Neural cell (in vitro differentiated cells): ENCODE data around the gene WFDC12. TPM values are rescaled to one million over a fixed set of nuclear protein-coding genes. Genes with fewer than 3 reads are reported as not detected.

Source experiments
- H2AFZ ChIP-seq: fragments of 200-600, 300-800 bp; sonication (generic), shearing (Covaris generic); 2 replicates; pipeline ENCODE4 v1.6.0; 2014; ENCODE audit warnings: low read depth, mild to moderate bottlenecking, antibody characterized with exemption, low read length, moderate library complexity
- H3F3A ChIP-seq: fragments of 200-600 bp; shearing (Covaris generic); 2 replicates; pipeline ENCODE4 v1.6.1; 2016; ENCODE audit warnings: mild to moderate bottlenecking, moderate library complexity, mixed read lengths, antibody characterized with exemption, low read length; ENCODE audit not compliant: insufficient read depth, poor library complexity, severe bottlenecking
- H3K27ac ChIP-seq: fragments of 200-600, 300-800 bp; sonication (generic), shearing (Covaris generic); 2 replicates; pipeline ENCODE4 v1.5.1; 2014; ENCODE audit warnings: mild to moderate bottlenecking, low read length, moderate library complexity
- H3K27me3 ChIP-seq: fragments of 300-800, 200-600 bp; sonication (generic), shearing (Covaris generic); 2 replicates; pipeline ENCODE4 v1.6.0; 2014; ENCODE audit warnings: mild to moderate bottlenecking, low read depth, low read length, moderate library complexity; ENCODE audit not compliant: insufficient read depth
- H3K36me3 ChIP-seq: fragments of 300-800, 200-600 bp; sonication (generic), shearing (Covaris generic); 2 replicates; pipeline ENCODE4 v1.5.1; 2014; ENCODE audit warnings: mild to moderate bottlenecking, antibody characterized with exemption, low read length, moderate library complexity; ENCODE audit not compliant: insufficient read depth
- H3K4me2 ChIP-seq: fragments of 300-800, 200-600 bp; sonication (generic), shearing (Covaris generic); 2 replicates; pipeline ENCODE4 v1.6.0; 2014; ENCODE audit warnings: mild to moderate bottlenecking, low read length
- H3K4me3 ChIP-seq: fragments of 300-800, 200-600 bp; sonication (generic), shearing (Covaris generic); 2 replicates; pipeline ENCODE4 v1.5.1; 2014; ENCODE audit warnings: mild to moderate bottlenecking, low read length, moderate library complexity
- H3K79me2 ChIP-seq: fragments of 200-600 bp; shearing (Covaris generic); replicated peaks from 2 replicates; pipeline ENCODE4 v1.6.0; 2014; ENCODE audit warnings: mild to moderate bottlenecking, low read length, moderate library complexity; ENCODE audit not compliant: insufficient read depth
- H3K9ac ChIP-seq: fragments of 300-800, 200-600 bp; sonication (generic), shearing (Covaris generic); 2 replicates; pipeline ENCODE4 v1.6.1; 2016; ENCODE audit warnings: mild to moderate bottlenecking, low read length, mixed read lengths
- H3K9me2 ChIP-seq: fragments of 200-600 bp; shearing (Covaris generic); 2 replicates; pipeline ENCODE4 v1.6.1; 2016; ENCODE audit warnings: mild to moderate bottlenecking, low read length, mixed read lengths; ENCODE audit not compliant: insufficient read depth
- H3K9me3 ChIP-seq: fragments of 200-600, 300-800 bp; sonication (generic), shearing (Covaris generic); 2 replicates; pipeline ENCODE4 v1.6.1; 2016; ENCODE audit warnings: mild to moderate bottlenecking, mixed run types, low read length, moderate library complexity, mixed read lengths
- H4K20me1 ChIP-seq: fragments of 200-600 bp; shearing (Covaris generic); 2 replicates; pipeline ENCODE4 v1.6.1; 2016; ENCODE audit warnings: mild to moderate bottlenecking, mixed run types; ENCODE audit not compliant: insufficient read depth
- CTCF ChIP-seq: fragments of 450-650 bp; IDR thresholded peaks from 2 replicates; pipeline ENCODE4 v1.5.1; 2014; ENCODE audit warnings: antibody characterized with exemption, mild to moderate bottlenecking, moderate library complexity; ENCODE audit not compliant: poor library complexity, severe bottlenecking
- EP300 ChIP-seq: fragments of 450-650 bp; conservative IDR thresholded peaks from 2 replicates; pipeline ENCODE4 v1.6.1; 2014; ENCODE audit warnings: antibody characterized with exemption, mild to moderate bottlenecking, moderate library complexity; ENCODE audit not compliant: poor library complexity, severe bottlenecking
- EZH2 ChIP-seq: fragments of 200-600, 300-800 bp; shearing (Covaris generic), sonication (generic); IDR thresholded peaks from 2 replicates; pipeline ENCODE4 v1.6.1; 2014; ENCODE audit warnings: antibody characterized with exemption, low read length, borderline replicate concordance, mild to moderate bottlenecking; ENCODE audit not compliant: insufficient read depth, poor library complexity, severe bottlenecking
- MXI1 ChIP-seq: fragments of 450-650 bp; conservative IDR thresholded peaks from 2 replicates; pipeline ENCODE4 v1.6.1; 2014; ENCODE audit warnings: antibody characterized with exemption, mild to moderate bottlenecking; ENCODE audit not compliant: poor library complexity, severe bottlenecking
- POLR2AphosphoS5 ChIP-seq: IDR thresholded peaks from 2 replicates; pipeline ENCODE4 v1.6.1; 2012
- RAD21 ChIP-seq: fragments of 450-650 bp; conservative IDR thresholded peaks from 2 replicates; pipeline ENCODE4 v1.6.1; 2014; ENCODE audit warnings: antibody characterized with exemption, mild to moderate bottlenecking, moderate library complexity
- SMC3 ChIP-seq: fragments of 450-650 bp; conservative IDR thresholded peaks from 2 replicates; pipeline ENCODE4 v1.6.1; 2014; ENCODE audit warnings: antibody characterized with exemption, mild to moderate bottlenecking, moderate library complexity; ENCODE audit not compliant: poor library complexity
- TAF1 ChIP-seq: IDR thresholded peaks from 2 replicates; pipeline ENCODE4 v1.6.1; 2012; ENCODE audit warnings: low read depth
- polyA plus RNA-seq: library from polyadenylated mRNA; depleted of rRNA; stranded (reverse); fragments of >200 nt; gene quantifications from 2 replicates; pipeline ENCODE4 v1.2.3, GENCODE V29; 2014
- TF ChIP-seq, protein P1 (sequence below): IDR thresholded peaks from 2 replicates; pipeline ENCODE4 v1.6.1; 2012; ENCODE audit warnings: borderline replicate concordance

The WFDC12 gene
- polyA plus RNA-seq, 1 donor from 2014 or later = not detected

DNA sequence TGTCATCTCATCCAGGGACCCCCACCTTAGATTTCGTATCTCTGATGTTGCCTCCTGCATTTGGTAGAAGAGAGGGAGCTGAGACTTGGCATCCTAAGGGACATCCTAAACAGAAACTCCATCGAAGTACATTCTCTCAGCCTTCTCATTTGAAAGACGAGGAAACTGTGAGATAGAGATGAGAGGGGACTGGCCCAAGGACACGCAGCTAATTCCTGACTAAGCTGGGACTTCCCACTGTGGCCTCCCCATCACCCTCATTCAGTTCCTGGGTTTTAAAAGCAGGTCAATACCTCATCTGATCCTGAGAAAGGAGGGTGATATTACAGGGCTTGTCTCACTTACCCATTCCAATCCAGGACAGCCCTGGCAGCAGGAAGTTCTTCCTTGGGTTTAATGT lies 8.4 kb downstream of the WFDC12 start:
- Histone ChIP-seq H3K4me2 (no peak overlapping the region), H3K9me3 (no peaks in the 10 kb centered on the region), H3K4me3 (no peak overlapping the region), H3K79me2 (no peaks in the 10 kb centered on the region), H2AFZ (no peak overlapping the region), H4K20me1 (no peaks in the 10 kb centered on the region), H3K9me2 (no peaks in the 10 kb centered on the region), H3K27ac (no peak overlapping the region), H3K9ac (no peak overlapping the region), H3K36me3 (no peaks in the 10 kb centered on the region), H3F3A (no peaks in the 10 kb centered on the region), H3K27me3 (no peaks in the 10 kb centered on the region)
- TF ChIP-seq CTCF (no peak), MXI1 (no peak), RAD21 (no peak), SMC3 (no peak), EP300 (no peak), EZH2 (no peak), TAF1 (no peak), POLR2AphosphoS5 (no peak)
- TF ChIP-seq, protein P1, sequence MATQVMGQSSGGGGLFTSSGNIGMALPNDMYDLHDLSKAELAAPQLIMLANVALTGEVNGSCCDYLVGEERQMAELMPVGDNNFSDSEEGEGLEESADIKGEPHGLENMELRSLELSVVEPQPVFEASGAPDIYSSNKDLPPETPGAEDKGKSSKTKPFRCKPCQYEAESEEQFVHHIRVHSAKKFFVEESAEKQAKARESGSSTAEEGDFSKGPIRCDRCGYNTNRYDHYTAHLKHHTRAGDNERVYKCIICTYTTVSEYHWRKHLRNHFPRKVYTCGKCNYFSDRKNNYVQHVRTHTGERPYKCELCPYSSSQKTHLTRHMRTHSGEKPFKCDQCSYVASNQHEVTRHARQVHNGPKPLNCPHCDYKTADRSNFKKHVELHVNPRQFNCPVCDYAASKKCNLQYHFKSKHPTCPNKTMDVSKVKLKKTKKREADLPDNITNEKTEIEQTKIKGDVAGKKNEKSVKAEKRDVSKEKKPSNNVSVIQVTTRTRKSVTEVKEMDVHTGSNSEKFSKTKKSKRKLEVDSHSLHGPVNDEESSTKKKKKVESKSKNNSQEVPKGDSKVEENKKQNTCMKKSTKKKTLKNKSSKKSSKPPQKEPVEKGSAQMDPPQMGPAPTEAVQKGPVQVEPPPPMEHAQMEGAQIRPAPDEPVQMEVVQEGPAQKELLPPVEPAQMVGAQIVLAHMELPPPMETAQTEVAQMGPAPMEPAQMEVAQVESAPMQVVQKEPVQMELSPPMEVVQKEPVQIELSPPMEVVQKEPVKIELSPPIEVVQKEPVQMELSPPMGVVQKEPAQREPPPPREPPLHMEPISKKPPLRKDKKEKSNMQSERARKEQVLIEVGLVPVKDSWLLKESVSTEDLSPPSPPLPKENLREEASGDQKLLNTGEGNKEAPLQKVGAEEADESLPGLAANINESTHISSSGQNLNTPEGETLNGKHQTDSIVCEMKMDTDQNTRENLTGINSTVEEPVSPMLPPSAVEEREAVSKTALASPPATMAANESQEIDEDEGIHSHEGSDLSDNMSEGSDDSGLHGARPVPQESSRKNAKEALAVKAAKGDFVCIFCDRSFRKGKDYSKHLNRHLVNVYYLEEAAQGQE = no peak

- no peaks in the 10 kb centered on the region for H3K9me3 ChIP-seq
- H3K79me2 ChIP-seq = no peaks in the 10 kb centered on the region
- no peaks in the 10 kb centered on the region for H3K27me3 ChIP-seq
- H4K20me1 ChIP-seq = no peaks in the 10 kb centered on the region
- no peak overlapping the region for H3K4me2 ChIP-seq
- no peaks in the 10 kb centered on the region for H3F3A ChIP-seq
- no peak overlapping the region for H3K27ac ChIP-seq
- no peak overlapping the region for H2AFZ ChIP-seq
- H3K9ac ChIP-seq = no peak overlapping the region
- no peaks in the 10 kb centered on the region for H3K36me3 ChIP-seq
- TF ChIP-seq CTCF (no peak), EZH2 (no peak), SMC3 (no peak), EP300 (no peak), TAF1 (no peak), MXI1 (no peak), POLR2AphosphoS5 (no peak), RAD21 (no peak)
- TF ChIP-seq, protein P1 = no peak
- H3K9me2 ChIP-seq = no peaks in the 10 kb centered on the region
- H3K4me3 ChIP-seq = no peak overlapping the region
These were observed 8.9 kb downstream of the WFDC12 start for GRCh38 chr20:45115386-45115774.
